ENCODE results near the gene CACNA1C. TPM values are rescaled to one million over a fixed set of nuclear protein-coding genes. Genes with fewer than 3 reads are reported as not detected.

Gene CACNA1C
- total and polyA plus RNA-seq, 2 donors (not counting 1 experiment from before 2014, with no cell fraction given) = 0.01 to 0.02 TPM

DNA sequence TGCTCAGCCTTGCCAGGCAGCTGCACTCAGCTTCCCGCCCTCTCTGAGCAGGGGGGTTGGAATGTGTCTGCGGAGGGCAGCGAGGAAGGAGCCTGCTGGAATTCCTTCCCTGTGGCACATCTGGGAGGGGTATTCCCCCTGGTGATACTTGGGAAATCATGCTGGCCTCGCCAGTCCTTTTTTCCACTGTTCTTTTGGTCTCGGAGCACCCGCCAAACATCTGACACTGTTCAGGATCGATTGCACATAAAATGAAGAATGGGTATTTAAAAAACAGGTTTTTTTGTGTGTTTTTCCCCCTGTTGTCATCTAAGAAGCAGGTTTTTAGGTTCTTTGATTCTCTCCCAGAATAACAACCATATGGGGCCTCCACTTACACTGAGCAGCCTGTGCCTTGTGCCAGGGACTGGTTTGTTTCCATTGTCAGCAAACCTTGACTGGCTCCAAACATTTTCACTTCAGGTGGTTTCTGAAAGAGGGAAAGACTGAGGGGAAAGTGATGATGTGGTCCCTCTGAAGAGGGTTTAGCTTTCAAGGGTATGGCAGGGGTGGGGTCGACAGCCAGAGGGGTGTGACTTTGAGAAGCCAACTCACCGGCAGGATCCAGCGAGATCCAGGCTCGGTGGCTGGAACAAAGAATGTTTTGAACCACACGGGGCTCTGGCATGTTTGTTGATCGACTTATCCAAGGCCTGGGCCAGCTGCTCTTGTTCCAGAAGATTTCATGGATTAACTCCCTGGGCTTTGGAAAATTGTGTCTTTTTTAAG, 215.1 kb downstream of the CACNA1C start:
- H3K4me2 ChIP-seq (replicated peaks; ENCODE audit: low read depth, low read length, poor library complexity, severe bottlenecking) = no peak overlapping the region
- no peaks in the 10 kb centered on the region for H3K4me1 ChIP-seq (ENCODE audit: control insufficient read depth in 2 of 2, insufficient read depth in 2 of 2, low read length in 2 of 2)
- no peaks in the 10 kb centered on the region for H3K79me2 ChIP-seq (ENCODE audit: control insufficient read depth, insufficient read depth, low read length)
- no peak overlapping the region for H3K4me3 Mint-ChIP-seq
- no peak overlapping the region for H3K27ac ChIP-seq (ENCODE audit: low read length in 2 of 2)
- no peaks in the 10 kb centered on the region for H3K36me3 ChIP-seq (replicated peaks in 1 of 2; ENCODE audit: control extremely low read depth in 1 of 2, control insufficient read depth in 1 of 2, extremely low read depth in 1 of 2, insufficient read depth in 2 of 2, low read length in 1 of 2)
- ChIA-PET POLR2A (no interaction called here), CTCF (no interaction called here)
- H3K9ac ChIP-seq (ENCODE audit: low read length) = no peak overlapping the region
- H3K27me3 ChIP-seq (replicated peaks in 1 of 4; ENCODE audit: control extremely low read depth in 1 of 4, control insufficient read depth in 3 of 4, insufficient read depth in 4 of 4, low read length in 3 of 4) = no peaks in the 10 kb centered on the region
- H3K9me3 Mint-ChIP-seq (ENCODE audit: insufficient read depth) = no peaks in the 10 kb centered on the region
- intact Hi-C loops (cut with micrococcal nuclease) = no loop called here
- ATAC-seq (ENCODE audit: low read depth) (no peak), DNase-seq (no peak)
- no peaks in the 10 kb centered on the region for H4K20me1 ChIP-seq (ENCODE audit: control insufficient read depth, insufficient read depth, low read length, poor library complexity, severe bottlenecking)
- H3K27me3 Mint-ChIP-seq = no peaks in the 10 kb centered on the region
- H3K4me1 Mint-ChIP-seq = no peaks in the 10 kb centered on the region
- no peak overlapping the region for H3K4me3 ChIP-seq (ENCODE audit: control extremely low read depth in 1 of 5, extremely low read depth in 1 of 5, insufficient read depth in 1 of 5, low read depth in 2 of 5, low read length in 4 of 5)
- WGBS (ENCODE audit: insufficient coverage) = 94% methylated on average over 13 of the region's 13 CpGs
- TF ChIP-seq EZH2 (IDR thresholded peaks at IDR 0.05; ENCODE audit: borderline replicate concordance, insufficient read depth, low read depth, low read length, poor library complexity, severe bottlenecking) = no peak
- TF ChIP-seq, protein P1, sequence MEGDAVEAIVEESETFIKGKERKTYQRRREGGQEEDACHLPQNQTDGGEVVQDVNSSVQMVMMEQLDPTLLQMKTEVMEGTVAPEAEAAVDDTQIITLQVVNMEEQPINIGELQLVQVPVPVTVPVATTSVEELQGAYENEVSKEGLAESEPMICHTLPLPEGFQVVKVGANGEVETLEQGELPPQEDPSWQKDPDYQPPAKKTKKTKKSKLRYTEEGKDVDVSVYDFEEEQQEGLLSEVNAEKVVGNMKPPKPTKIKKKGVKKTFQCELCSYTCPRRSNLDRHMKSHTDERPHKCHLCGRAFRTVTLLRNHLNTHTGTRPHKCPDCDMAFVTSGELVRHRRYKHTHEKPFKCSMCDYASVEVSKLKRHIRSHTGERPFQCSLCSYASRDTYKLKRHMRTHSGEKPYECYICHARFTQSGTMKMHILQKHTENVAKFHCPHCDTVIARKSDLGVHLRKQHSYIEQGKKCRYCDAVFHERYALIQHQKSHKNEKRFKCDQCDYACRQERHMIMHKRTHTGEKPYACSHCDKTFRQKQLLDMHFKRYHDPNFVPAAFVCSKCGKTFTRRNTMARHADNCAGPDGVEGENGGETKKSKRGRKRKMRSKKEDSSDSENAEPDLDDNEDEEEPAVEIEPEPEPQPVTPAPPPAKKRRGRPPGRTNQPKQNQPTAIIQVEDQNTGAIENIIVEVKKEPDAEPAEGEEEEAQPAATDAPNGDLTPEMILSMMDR (IDR thresholded peaks at IDR 0.05) = no peak
- H3K9me3 ChIP-seq (ENCODE audit: control extremely low read depth in 1 of 3, control insufficient read depth in 2 of 3, insufficient read depth in 1 of 3, low read length in 2 of 3) = no peaks in the 10 kb centered on the region
- H3K27ac Mint-ChIP-seq = no peak overlapping the region
- H2AFZ ChIP-seq (ENCODE audit: insufficient read depth, low read depth, low read length, poor library complexity, severe bottlenecking) = no peak overlapping the region

DNA sequence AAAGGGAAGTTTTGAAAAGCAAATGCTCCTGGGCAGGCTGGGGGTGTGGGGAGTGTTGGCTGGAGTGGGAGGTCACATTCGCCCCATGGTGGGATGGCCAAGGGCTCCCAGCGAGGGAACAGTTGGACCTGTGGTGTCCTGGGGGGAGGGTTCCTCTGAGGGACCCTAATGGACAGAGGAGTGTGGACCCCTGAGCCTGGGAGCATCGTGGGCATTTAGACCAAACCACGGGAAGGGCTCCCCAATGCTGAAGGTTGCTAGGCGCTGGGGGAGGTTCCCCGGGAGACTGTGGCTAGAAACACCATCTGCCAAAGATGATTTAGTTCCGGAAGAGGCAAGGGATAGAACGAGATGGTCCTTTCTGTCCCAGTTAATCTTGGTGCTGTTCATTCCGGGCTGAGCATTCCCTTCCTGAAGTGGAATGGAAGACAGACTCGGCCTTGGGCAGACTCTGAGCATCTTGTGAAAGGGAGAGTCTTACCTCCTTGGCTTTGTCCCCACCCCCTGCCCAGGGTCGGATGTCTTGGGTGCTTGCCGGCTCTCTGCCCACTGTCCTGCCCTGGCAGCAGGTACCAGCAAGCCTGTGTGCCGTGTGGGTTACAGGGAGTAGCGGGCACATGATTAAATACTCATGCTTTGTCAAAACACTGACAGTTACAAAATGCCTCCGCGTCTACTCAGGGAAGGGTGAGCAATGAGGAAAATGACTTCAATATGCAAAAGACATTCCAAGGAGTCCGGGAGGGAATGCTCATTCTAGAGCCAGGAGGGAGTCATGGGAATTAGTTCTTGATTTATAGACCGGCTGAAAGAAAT, 215.9 kb downstream of the CACNA1C start:
- Histone ChIP-seq H3K27ac (ENCODE audit: low read length in 2 of 2) (no peak overlapping the region), H3K27me3 (replicated peaks in 1 of 4; ENCODE audit: control extremely low read depth in 1 of 4, control insufficient read depth in 3 of 4, insufficient read depth in 4 of 4, low read length in 3 of 4) (no peaks in the 10 kb centered on the region), H3K36me3 (replicated peaks in 1 of 2; ENCODE audit: control extremely low read depth in 1 of 2, control insufficient read depth in 1 of 2, extremely low read depth in 1 of 2, insufficient read depth in 2 of 2, low read length in 1 of 2) (no peaks in the 10 kb centered on the region), H4K20me1 (ENCODE audit: control insufficient read depth, insufficient read depth, low read length, poor library complexity, severe bottlenecking) (no peaks in the 10 kb centered on the region), H3K9me3 (ENCODE audit: control extremely low read depth in 1 of 3, control insufficient read depth in 2 of 3, insufficient read depth in 1 of 3, low read length in 2 of 3) (no peaks in the 10 kb centered on the region), H3K4me2 (replicated peaks; ENCODE audit: low read depth, low read length, poor library complexity, severe bottlenecking) (no peak overlapping the region), H3K4me1 (ENCODE audit: control insufficient read depth in 2 of 2, insufficient read depth in 2 of 2, low read length in 2 of 2) (no peaks in the 10 kb centered on the region), H3K4me3 (ENCODE audit: control extremely low read depth in 1 of 5, extremely low read depth in 1 of 5, insufficient read depth in 1 of 5, low read depth in 2 of 5, low read length in 4 of 5) (no peak overlapping the region), H3K79me2 (ENCODE audit: control insufficient read depth, insufficient read depth, low read length) (no peaks in the 10 kb centered on the region), H3K9ac (ENCODE audit: low read length) (no peak overlapping the region), H2AFZ (ENCODE audit: insufficient read depth, low read depth, low read length, poor library complexity, severe bottlenecking) (no peak overlapping the region)
- Mint-ChIP-seq H3K27ac (no peak overlapping the region), H3K4me1 (no peaks in the 10 kb centered on the region), H3K27me3 (no peaks in the 10 kb centered on the region), H3K4me3 (no peak overlapping the region), H3K9me3 (ENCODE audit: insufficient read depth) (no peaks in the 10 kb centered on the region)
- no peak for ATAC-seq (ENCODE audit: low read depth)
- no peak for TF ChIP-seq EZH2 (IDR thresholded peaks at IDR 0.05; ENCODE audit: borderline replicate concordance, insufficient read depth, low read depth, low read length, poor library complexity, severe bottlenecking)
- TF ChIP-seq, protein P1 (IDR thresholded peaks at IDR 0.05) = no peak
- intact Hi-C loops (cut with micrococcal nuclease) = no loop called here
- ChIA-PET CTCF (no interaction called here), POLR2A (no interaction called here)
- WGBS (ENCODE audit: insufficient coverage) = 90% methylated on average over 13 of the region's 18 CpGs
- DNase-seq = no peak

Data from B cell (primary cell).